Measurements from ENCODE around the gene OXTR. TPM values are rescaled to one million over a fixed set of nuclear protein-coding genes. Genes with fewer than 3 reads are reported as not detected.

The OXTR gene
- total RNA-seq, 1 donor from 2014 or later = 5.3 TPM

DNA sequence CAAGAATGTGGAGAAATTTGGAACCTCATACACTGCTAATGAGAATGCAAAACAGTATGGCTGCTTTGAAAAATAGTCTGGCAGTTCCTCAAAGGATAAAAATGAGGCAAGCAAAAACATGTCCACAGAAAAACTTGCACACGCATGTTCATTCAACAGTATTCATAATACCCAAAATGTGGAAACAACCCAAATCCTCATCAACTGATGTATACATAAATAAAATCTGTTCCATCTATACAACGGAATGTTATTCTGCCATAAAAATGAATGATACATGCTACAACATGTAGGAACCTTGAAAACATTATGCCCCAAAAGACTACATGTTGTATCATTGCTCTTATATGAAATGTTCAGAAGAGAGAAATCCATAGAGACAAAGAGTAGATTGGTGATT is 36.4 kb upstream of the OXTR start:
- Mint-ChIP-seq H3K4me3 (no peak overlapping the region), H3K36me3 (ENCODE audit: low read depth) (peaks cover 7% of the 10 kb centered on the region), H3K9me3 (peaks cover 20% of the 10 kb centered on the region), H3K27me3 (ENCODE audit: low read depth) (no peaks in the 10 kb centered on the region), H3K4me1 (peaks cover 19% of the 10 kb centered on the region), H3K27ac (ENCODE audit: unreplicated experiment) (no peak overlapping the region)
- no peak for DNase-seq (ENCODE audit: low read depth, low spot score)
- TF ChIP-seq, protein P1, sequence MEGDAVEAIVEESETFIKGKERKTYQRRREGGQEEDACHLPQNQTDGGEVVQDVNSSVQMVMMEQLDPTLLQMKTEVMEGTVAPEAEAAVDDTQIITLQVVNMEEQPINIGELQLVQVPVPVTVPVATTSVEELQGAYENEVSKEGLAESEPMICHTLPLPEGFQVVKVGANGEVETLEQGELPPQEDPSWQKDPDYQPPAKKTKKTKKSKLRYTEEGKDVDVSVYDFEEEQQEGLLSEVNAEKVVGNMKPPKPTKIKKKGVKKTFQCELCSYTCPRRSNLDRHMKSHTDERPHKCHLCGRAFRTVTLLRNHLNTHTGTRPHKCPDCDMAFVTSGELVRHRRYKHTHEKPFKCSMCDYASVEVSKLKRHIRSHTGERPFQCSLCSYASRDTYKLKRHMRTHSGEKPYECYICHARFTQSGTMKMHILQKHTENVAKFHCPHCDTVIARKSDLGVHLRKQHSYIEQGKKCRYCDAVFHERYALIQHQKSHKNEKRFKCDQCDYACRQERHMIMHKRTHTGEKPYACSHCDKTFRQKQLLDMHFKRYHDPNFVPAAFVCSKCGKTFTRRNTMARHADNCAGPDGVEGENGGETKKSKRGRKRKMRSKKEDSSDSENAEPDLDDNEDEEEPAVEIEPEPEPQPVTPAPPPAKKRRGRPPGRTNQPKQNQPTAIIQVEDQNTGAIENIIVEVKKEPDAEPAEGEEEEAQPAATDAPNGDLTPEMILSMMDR (conservative IDR thresholded peaks at IDR 0.05) = no peak

DNA sequence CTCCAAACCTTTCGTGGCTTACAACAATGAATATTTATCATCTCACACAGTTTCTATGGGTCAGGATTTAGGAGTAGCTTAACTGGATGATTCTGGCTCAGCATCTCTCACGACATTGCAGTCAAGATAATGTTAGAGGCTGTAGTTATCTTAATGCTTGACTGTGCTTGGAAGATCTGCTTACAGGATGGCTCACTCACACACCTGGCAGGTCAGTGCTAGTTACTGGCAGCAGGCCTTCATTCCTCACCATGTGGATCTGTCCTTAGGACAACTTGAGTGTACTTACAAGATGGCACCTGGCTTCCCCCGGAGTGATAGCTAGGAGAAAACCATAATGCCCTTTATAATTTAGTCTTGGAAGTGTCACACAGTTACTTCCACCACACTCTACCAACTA is 32.8 kb upstream of the OXTR start:
- H3K27ac Mint-ChIP-seq (ENCODE audit: unreplicated experiment) = no peak overlapping the region
- peaks cover 25% of the 10 kb centered on the region for H3K9me3 Mint-ChIP-seq
- no peaks in the 10 kb centered on the region for H3K27me3 Mint-ChIP-seq (ENCODE audit: low read depth)
- no peak overlapping the region for H3K4me3 Mint-ChIP-seq
- H3K4me1 Mint-ChIP-seq = no peaks in the 10 kb centered on the region
- peaks cover 9% of the 10 kb centered on the region for H3K36me3 Mint-ChIP-seq (ENCODE audit: low read depth)
- TF ChIP-seq, protein P1 (conservative IDR thresholded peaks at IDR 0.05) = no peak
- no peak for DNase-seq (ENCODE audit: low read depth, low spot score)

DNA sequence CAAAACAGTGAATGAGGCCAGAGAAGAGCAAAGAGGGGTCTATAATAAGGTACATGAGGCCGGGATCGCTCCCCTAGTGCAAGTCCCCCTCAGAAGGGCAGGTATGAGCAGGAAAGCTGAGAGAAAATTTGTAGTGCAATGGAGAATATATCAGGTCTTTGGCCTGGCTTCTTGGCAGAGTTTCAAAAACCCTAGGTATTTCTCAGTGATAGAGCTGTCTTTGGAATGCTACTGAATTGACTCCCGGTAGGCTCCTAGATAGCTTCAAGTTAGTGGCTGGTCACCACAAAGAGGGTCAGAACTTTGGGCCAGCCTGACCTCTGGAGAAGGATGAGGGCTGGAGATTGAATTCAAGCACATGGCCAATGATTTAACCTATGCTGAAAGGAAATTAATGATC is 30.6 kb upstream of the OXTR start:
- no peaks in the 10 kb centered on the region for H3K27me3 Mint-ChIP-seq (ENCODE audit: low read depth)
- H3K36me3 Mint-ChIP-seq (ENCODE audit: low read depth) = peaks cover 9% of the 10 kb centered on the region
- TF ChIP-seq, protein P1 (conservative IDR thresholded peaks at IDR 0.05) = no peak
- DNase-seq (ENCODE audit: low read depth, low spot score) = no peak
- H3K4me3 Mint-ChIP-seq = no peak overlapping the region
- no peak overlapping the region for H3K27ac Mint-ChIP-seq (ENCODE audit: unreplicated experiment)
- H3K9me3 Mint-ChIP-seq = peaks cover 20% of the 10 kb centered on the region
- no peaks in the 10 kb centered on the region for H3K4me1 Mint-ChIP-seq

DNA sequence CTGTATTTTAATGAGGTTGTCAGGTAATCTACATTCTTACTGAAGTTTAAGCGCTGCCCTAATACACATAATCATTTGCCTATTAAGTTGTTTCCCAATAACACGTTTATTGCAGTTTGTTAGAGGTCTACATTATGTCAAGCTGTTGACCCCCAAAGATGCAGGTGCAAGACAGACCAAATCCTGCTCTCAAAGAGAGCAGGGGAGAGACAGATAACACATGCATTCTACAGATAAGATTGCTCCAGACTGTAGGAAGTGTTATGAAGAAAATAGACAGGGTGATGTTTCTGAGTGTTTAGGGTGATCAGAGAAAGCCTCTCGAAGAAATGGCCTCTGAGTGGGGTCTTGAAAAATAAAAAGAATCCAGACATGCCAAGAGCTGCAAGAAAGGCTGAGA is 24.8 kb upstream of the OXTR start:
- no peak overlapping the region for H3K27ac Mint-ChIP-seq (ENCODE audit: unreplicated experiment)
- no peak overlapping the region for H3K4me3 Mint-ChIP-seq
- H3K4me1 Mint-ChIP-seq = peaks cover 4% of the 10 kb centered on the region
- H3K9me3 Mint-ChIP-seq = peaks cover 2% of the 10 kb centered on the region
- peaks cover 4% of the 10 kb centered on the region for H3K36me3 Mint-ChIP-seq (ENCODE audit: low read depth)
- no peak for DNase-seq (ENCODE audit: low read depth, low spot score)
- TF ChIP-seq, protein P1 (conservative IDR thresholded peaks at IDR 0.05) = no peak
- no peaks in the 10 kb centered on the region for H3K27me3 Mint-ChIP-seq (ENCODE audit: low read depth)

DNA sequence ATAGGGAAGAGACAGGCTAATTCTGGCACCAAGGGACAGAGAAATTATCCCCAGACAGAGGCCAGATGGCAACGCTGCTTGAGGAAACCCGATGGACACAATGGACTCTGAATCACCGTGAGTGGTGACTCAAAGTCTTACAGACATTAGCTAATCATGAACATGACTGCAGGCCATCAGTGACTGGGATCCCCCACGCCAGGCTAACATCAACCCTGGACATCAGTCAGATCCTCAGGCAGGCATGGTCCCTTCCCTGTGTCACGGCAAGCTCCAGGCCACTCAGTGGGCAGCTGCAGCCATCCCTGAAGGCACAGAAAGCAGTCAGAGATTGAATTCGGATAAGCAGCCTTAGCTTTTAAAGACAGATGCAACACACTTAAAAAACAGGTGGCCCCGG is 23.8 kb upstream of the OXTR start:
- TF ChIP-seq, protein P1 (conservative IDR thresholded peaks at IDR 0.05) = no peak
- peaks cover 7% of the 10 kb centered on the region for H3K36me3 Mint-ChIP-seq (ENCODE audit: low read depth)
- no peak overlapping the region for H3K4me3 Mint-ChIP-seq
- H3K4me1 Mint-ChIP-seq = peaks cover 4% of the 10 kb centered on the region
- H3K27ac Mint-ChIP-seq (ENCODE audit: unreplicated experiment) = no peak overlapping the region
- peaks cover 5% of the 10 kb centered on the region for H3K9me3 Mint-ChIP-seq
- DNase-seq (ENCODE audit: low read depth, low spot score) = no peak
- H3K27me3 Mint-ChIP-seq (ENCODE audit: low read depth) = no peaks in the 10 kb centered on the region

DNA sequence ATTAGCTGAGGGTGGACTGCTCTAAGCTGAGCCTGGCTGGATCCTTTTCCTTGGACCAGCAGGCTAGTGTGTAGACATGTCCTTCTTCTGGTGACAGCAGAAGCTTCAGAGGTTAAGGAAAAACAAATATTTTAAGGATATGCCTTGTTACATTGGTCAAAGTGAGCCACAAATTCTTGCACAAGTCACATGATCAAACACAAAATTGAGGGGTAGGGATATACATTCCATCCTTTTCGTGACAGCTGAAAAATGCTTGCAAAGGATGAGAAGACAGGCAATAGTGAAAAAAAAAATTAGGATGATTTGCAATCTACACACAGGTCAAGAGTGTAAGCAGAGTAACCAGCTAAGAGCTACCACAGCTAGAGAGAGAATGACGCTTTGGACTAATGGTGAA is 21.1 kb upstream of the OXTR start:
- Mint-ChIP-seq H3K9me3 (peaks cover 9% of the 10 kb centered on the region), H3K4me1 (peaks cover 4% of the 10 kb centered on the region), H3K27ac (ENCODE audit: unreplicated experiment) (peak overlapping the region; percentile 23), H3K4me3 (no peak overlapping the region), H3K27me3 (ENCODE audit: low read depth) (no peaks in the 10 kb centered on the region), H3K36me3 (ENCODE audit: low read depth) (peaks cover 9% of the 10 kb centered on the region)
- TF ChIP-seq, protein P1 (conservative IDR thresholded peaks at IDR 0.05) = no peak
- DNase-seq (ENCODE audit: low read depth, low spot score) = no peak

Measured in neural crest cell (in vitro differentiated cells).